Pancreas (tissue), 10 donors: ENCODE measurements around the gene HIVEP1. TPM values are rescaled to one million over a fixed set of nuclear protein-coding genes. Genes with fewer than 3 reads are reported as not detected.

Experiments
- ATAC-seq, 4 donors: fragments of 200-7000 bp; cut with Tn5 transposase; one replicate each; pipeline versions ENCODE4 v1.8.0 to v1.9.1; 2020; ENCODE audit warnings: mild to moderate bottlenecking in 4 of 4, moderate library complexity in 4 of 4
- DNase-seq, 6 donors: peaks; one replicate each; pipeline ENCODE4 v3.0.0-alpha.2; 2020
- FAIRE-seq: peaks from 2 replicates; lab custom pipeline; 2012; peaks lifted over from hg19 to GRCh38; lab: Jason Lieb, UNC
- H3K27ac ChIP-seq, 4 donors: fragments of 200-600 bp; sonication (generic); 1 replicate in 3 of 4; 2 replicates in 1 of 4; pipeline versions ENCODE4 v1.5.0 to v1.8.0; 2020
- H3K27me3 ChIP-seq, 4 donors: fragments of 200-600 bp; one replicate each; pipeline ENCODE4 v1.8.0; 2021
- H3K36me3 ChIP-seq, 3 donors: fragments of 200-600 bp; sonication (generic) in 1 of 3; one replicate each; pipeline versions ENCODE4 v1.5.0 to v1.8.0; 2020 to 2021
- H3K4me1 ChIP-seq, 3 donors: fragments of 200-600 bp; one replicate each; pipeline ENCODE4 v1.8.0; 2021
- H3K4me3 ChIP-seq, 4 donors: fragments of 200-600 bp; sonication (generic) in 2 of 4; one replicate each; pipeline versions ENCODE4 v1.5.0 to v1.8.0; 2020 to 2021
- H3K9me3 ChIP-seq, 4 donors: fragments of 200-600 bp; one replicate each; pipeline ENCODE4 v1.8.0; 2021
- WGBS, 2 donors: extraction: QIAGEN DNeasy Blood & Tissue Kit; methylation state at CpG; one replicate each; pipeline ENCODE4 v1.1.7; 2013; 5-methylcytosine and 5-hydroxymethylcytosine counted together
- intact Hi-C, 3 donors: fragments of 100-400 bp; cut with DNase I; formaldehyde crosslinking; loops; one replicate each; pipeline versions ENCODE4 v1.11.1 to v1.14.2; 2022
- polyA plus RNA-seq, 2 donors: library from polyadenylated mRNA; stranded (reverse); fragments of 200-250 nt; gene quantifications; one replicate each; pipeline ENCODE4 v1.2.3, GENCODE V29; 2013
- total RNA-seq, 6 donors: library from RNA; stranded (reverse); fragmentation: NEBNext Ultra II Directional in 4 of 6; extraction: Animal tissue kit (Norgen Biotek cat#: 25700) in 4 of 6; gene quantifications; one replicate each; pipeline versions ENCODE4 v1.2.1 to v1.2.4, GENCODE V29; 2021 to 2023
- TF ChIP-seq, protein P1 (sequence below), 4 donors: fragments of 200-600 bp; sonication (generic) in 3 of 4; IDR thresholded peaks; one replicate each; pipeline versions ENCODE4 v1.5.0 to v1.8.0; 2021; ENCODE audit warnings: antibody characterized with exemption in 4 of 4
- donor health status: healthy with polysubstance abuse.
- donor health status: DM: no; HTN: no; CAD: no; lungs with moderate emphysema.
- donor health status: DM: no; HTN: no; CAD: no.
- donor health status: control.
- donor health status: control.
- donor health status: Bipolar disorder and iron deficiency.
- donor health status: DM: yes; HTN: yes; CAD: no.
- donor health status: DM: no; HTN: no; CAD: no.
- donor health status: DM: no; HTN: no; CAD: no.
- donor health status: DM: yes; HTN: yes; CAD: no.

HIVEP1 gene
- total and polyA plus RNA-seq, 8 donors = 3.8 to 17.7 (median 9.2) TPM

DNA sequence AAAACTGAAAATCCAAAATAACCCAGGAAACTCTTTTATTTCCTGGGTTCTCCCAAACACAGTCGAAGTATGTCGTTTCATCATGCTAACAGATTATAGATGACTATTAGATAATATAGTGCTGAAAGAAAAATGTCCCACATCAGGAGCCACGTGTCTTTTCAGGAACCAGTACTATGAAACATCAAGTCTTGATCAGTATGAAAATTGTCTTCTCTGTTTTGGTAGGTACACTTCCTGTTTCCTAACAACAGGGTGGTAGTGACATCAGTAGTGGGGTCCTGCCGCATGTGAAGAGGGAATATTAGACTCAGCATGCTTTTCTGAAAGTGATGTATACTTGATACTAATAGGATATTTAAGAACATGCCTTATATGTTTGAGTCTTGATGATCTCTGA lies 136.7 kb downstream of the HIVEP1 start:
- DNase-seq = no peak
- Histone ChIP-seq H3K4me3 (no peak overlapping the region), H3K36me3 (no peaks in the 10 kb centered on the region), H3K27ac (no peak overlapping the region), H3K4me1 (peaks cover 0 to 2% (median 0%) of the 10 kb centered on the region in 3 donors), H3K9me3 (no peaks in the 10 kb centered on the region), H3K27me3 (no peaks in the 10 kb centered on the region)
- FAIRE-seq = no peak
- ATAC-seq = no peak
- WGBS, 2 donors = 49 to 60% methylated on average over 4 of the region's 4 CpGs
- TF ChIP-seq, protein P1, sequence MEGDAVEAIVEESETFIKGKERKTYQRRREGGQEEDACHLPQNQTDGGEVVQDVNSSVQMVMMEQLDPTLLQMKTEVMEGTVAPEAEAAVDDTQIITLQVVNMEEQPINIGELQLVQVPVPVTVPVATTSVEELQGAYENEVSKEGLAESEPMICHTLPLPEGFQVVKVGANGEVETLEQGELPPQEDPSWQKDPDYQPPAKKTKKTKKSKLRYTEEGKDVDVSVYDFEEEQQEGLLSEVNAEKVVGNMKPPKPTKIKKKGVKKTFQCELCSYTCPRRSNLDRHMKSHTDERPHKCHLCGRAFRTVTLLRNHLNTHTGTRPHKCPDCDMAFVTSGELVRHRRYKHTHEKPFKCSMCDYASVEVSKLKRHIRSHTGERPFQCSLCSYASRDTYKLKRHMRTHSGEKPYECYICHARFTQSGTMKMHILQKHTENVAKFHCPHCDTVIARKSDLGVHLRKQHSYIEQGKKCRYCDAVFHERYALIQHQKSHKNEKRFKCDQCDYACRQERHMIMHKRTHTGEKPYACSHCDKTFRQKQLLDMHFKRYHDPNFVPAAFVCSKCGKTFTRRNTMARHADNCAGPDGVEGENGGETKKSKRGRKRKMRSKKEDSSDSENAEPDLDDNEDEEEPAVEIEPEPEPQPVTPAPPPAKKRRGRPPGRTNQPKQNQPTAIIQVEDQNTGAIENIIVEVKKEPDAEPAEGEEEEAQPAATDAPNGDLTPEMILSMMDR (IDR thresholded peaks at IDR 0.05) = no peak
- intact Hi-C loops = no loop called here

DNA sequence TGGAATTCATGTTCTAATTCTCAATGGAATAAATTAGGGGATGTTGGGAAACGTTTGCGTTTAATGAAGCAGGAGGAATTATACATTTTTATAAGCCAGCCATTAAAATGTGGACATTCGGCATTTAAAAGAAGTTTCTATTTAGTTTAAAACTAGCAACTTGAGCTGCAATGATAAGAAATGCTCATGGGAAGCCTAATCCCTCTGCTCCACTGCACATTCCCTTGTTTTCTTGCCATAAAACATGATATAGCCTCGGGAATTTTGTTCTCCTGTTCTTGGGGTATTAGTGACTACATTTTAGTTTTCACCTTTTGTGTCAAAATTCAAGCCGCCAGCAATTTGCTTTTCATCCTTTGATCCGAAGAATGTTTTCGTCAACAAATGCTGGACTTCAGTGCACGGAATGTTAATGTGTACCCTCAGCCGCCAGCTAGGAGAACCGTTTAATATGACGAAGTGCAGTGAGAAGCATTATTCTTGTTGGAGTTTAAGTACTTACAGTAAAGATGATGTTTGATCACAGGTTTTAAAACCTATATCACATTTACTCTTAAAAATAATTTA lies 137.9 kb downstream of the HIVEP1 start:
- 74 to 76% methylated on average over 11 of the region's 11 CpGs for WGBS, 2 donors
- intact Hi-C loops = no loop called here
- FAIRE-seq (no peak), ATAC-seq (no peak), DNase-seq (no peak)
- peaks cover 0 to 2% (median 0%) of the 10 kb centered on the region in 3 donors for H3K4me1 ChIP-seq
- no peaks in the 10 kb centered on the region for H3K27me3 ChIP-seq
- H3K36me3 ChIP-seq = no peaks in the 10 kb centered on the region
- H3K27ac ChIP-seq = no peak overlapping the region
- no peak overlapping the region for H3K4me3 ChIP-seq
- H3K9me3 ChIP-seq = no peaks in the 10 kb centered on the region
- TF ChIP-seq, protein P1 (IDR thresholded peaks at IDR 0.05) = no peak

DNA sequence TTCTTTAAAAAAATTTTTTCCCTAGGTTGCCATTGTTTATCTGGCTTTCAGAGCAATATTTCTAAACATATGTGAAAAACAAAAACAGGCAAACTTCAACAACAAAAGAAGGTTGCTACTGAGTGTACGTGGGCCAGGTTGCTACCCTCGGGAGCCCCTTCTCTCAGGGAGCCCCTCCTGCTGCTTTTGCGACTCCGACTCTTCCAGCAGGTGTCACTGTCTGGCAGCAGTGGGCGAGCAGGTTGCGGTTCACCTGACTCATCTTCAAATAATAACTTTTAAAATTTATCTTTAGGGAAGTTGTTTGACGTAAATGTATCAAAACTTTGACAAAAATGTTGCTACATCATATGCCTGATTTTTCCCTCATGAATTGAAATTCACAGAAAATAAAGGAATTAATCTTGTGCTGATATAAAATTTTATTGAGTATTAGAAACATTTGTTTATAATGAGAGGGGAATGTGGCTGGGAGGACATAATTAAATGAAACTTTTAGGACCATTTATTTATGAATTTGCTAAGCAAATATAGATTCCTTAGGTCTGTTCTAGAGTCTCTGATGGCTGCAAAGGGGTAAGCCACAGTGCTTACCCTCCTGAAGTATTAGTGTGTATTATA lies 138.8 kb downstream of the HIVEP1 start:
- FAIRE-seq = no peak

DNA sequence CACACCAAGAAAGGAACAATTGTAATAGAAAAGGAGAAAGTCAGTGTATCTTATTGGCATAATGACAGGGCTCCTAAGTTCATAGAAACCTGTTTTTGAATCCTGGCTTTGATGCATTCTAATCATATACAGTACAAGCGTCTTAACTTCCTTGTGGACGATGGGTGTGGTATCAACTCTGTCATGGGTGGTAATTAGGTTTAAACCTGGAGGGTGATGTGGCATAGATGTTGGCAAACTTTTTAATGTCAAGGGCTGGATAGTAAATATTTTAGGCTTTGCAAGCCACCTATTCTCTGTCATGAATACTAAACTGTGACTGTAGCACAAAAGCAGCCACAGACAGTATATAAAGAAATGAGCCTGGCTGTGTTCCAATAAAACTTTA lies 139.3 kb downstream of the HIVEP1 start:
- H3K27ac ChIP-seq = no peak overlapping the region
- intact Hi-C loops = no loop called here
- TF ChIP-seq, protein P1 (IDR thresholded peaks at IDR 0.05) = no peak

More for the DNA sequence above, 138.8 kb downstream of the HIVEP1 start:
- H3K4me1 ChIP-seq = peaks cover 0 to 2% (median 0%) of the 10 kb centered on the region in 3 donors
- H3K27ac ChIP-seq = no peak overlapping the region
- no peak for DNase-seq
- H3K4me3 ChIP-seq = no peak overlapping the region
- TF ChIP-seq, protein P1 (IDR thresholded peaks at IDR 0.05) = peak in 3 of 4 donors; percentile 11 to 19 (median 12)
- H3K9me3 ChIP-seq = no peaks in the 10 kb centered on the region
- H3K27me3 ChIP-seq = no peaks in the 10 kb centered on the region
- peak in 1 of 4 donors; percentile 43 for ATAC-seq
- no peaks in the 10 kb centered on the region for H3K36me3 ChIP-seq
- intact Hi-C loops = no loop called here
- 62 to 64% methylated on average over 7 of the region's 7 CpGs for WGBS, 2 donors

More for the DNA sequence above, 139.3 kb downstream of the HIVEP1 start:
- H3K4me3 ChIP-seq = no peak overlapping the region
- ATAC-seq (no peak), FAIRE-seq (no peak), DNase-seq (no peak)
- H3K9me3 ChIP-seq = no peaks in the 10 kb centered on the region
- H3K4me1 ChIP-seq = peaks cover 0 to 2% (median 0%) of the 10 kb centered on the region in 3 donors
- no peaks in the 10 kb centered on the region for H3K36me3 ChIP-seq
- 98 to 100% methylated on average over 2 of the region's 2 CpGs for WGBS, 2 donors
- no peaks in the 10 kb centered on the region for H3K27me3 ChIP-seq
